HG03354 (cell line): Measurements from ENCODE around the gene HDAC4.
A peak's percentile ranks its signal among the peaks of the same experiment; 100 is the strongest.
"Not testable (repeated sequence)": the region's sequence is repeated elsewhere in the genome, so short reads cannot be mapped to it uniquely, and the experiment has no call there.

ENCODE experiments used
- ATAC-seq: cut with Tn5 transposase; IDR thresholded peaks from one replicate; pipeline ENCODE4 v1.9.1; 2021; ENCODE audit warnings: mild to moderate bottlenecking; ENCODE audit not compliant: unreplicated experiment, poor library complexity, severe bottlenecking

The HDAC4 gene

GRCh38 chr2:239400596-239401066 lies at the start of gene HDAC4:
Gene HDAC4 (minus strand): TSS chr2:239401020. CDS start chr2:239352699, 48,321 bp downstream.
- peak; percentile 8 for ATAC-seq

GRCh38 chr2:239449468-239449867 lies 48.6 kb upstream of the HDAC4 start:
- ATAC-seq, result not testable (repeated sequence)

- ATAC-seq, result no peak
These were observed 45.1 kb upstream of the HDAC4 start for GRCh38 chr2:239445771-239446524.

GRCh38 chr2:239444626-239445577 lies 44.1 kb upstream of the HDAC4 start:
- no peak for ATAC-seq

- ATAC-seq, result no peak
These were observed 43.1 kb upstream of the HDAC4 start for GRCh38 chr2:239443666-239444567.

- ATAC-seq, result no peak
These were observed 42.3 kb upstream of the HDAC4 start for GRCh38 chr2:239443102-239443620.

GRCh38 chr2:239442192-239442591 lies 41.4 kb upstream of the HDAC4 start:
- no peak for ATAC-seq

- no peak for ATAC-seq
These were observed 40.6 kb upstream of the HDAC4 start for GRCh38 chr2:239441261-239442078.

GRCh38 chr2:239440511-239440959 lies 39.7 kb upstream of the HDAC4 start:
- ATAC-seq, result no peak

- no peak for ATAC-seq
These were observed 39.0 kb upstream of the HDAC4 start for GRCh38 chr2:239439754-239440315.

GRCh38 chr2:239438995-239439753 lies 38.4 kb upstream of the HDAC4 start:
- ATAC-seq, result no peak

- no peak for ATAC-seq
These were observed 37.5 kb upstream of the HDAC4 start for GRCh38 chr2:239438368-239438767.

- ATAC-seq, result no peak
These were observed 36.0 kb upstream of the HDAC4 start for GRCh38 chr2:239436669-239437335.

- ATAC-seq, result no peak
These were observed 35.3 kb upstream of the HDAC4 start for GRCh38 chr2:239436076-239436475.

- no peak for ATAC-seq
These were observed 33.1 kb upstream of the HDAC4 start for GRCh38 chr2:239433777-239434403.

- ATAC-seq, result no peak
These were observed 31.4 kb upstream of the HDAC4 start for GRCh38 chr2:239432174-239432573.

GRCh38 chr2:239431536-239431935 lies 30.7 kb upstream of the HDAC4 start:
- ATAC-seq, result no peak
